HepG2 (cell line): ENCODE measurements around the gene MED13L. TPM values are rescaled to one million over a fixed set of nuclear protein-coding genes. Genes with fewer than 3 reads are reported as not detected.

Experiments
- ATAC-seq: fragments of 200-7000 bp; cut with Tn5 transposase; 3 replicates; pipeline ENCODE4 v1.9.1; 2020; ENCODE audit warnings: mild to moderate bottlenecking, moderate library complexity
- BruUV-seq: library from RNA; stranded (reverse); fragments of 400-500 nt; replicated peaks from 2 replicates; lab custom pipeline; 2021; lab: Mats Ljungman, UMichigan
- CTCF ChIA-PET: fragments of 300-600 bp; formaldehyde crosslinking; extraction: SDS; loops from one replicate; lab custom pipeline; 2021; ENCODE audit warnings: low total read pairs, inconsistent platforms, low intra/inter-chr PET ratio; lab: Yijun Ruan, JAX
- POLR2A ChIA-PET: fragments of 350-600 bp; sonication (Branson Sonifier 250); formaldehyde crosslinking; loops from one replicate; lab custom pipeline; 2020; ENCODE audit warnings: antibody characterized with exemption, inconsistent platforms; lab: Yijun Ruan, JAX
- DNase-seq: peaks from one replicate; pipeline ENCODE4 v3.0.0-alpha.2; 2015; ENCODE audit warnings: low spot score
- FAIRE-seq: peaks from 3 replicates; lab custom pipeline; 2011; peaks lifted over from hg19 to GRCh38; lab: Jason Lieb, UNC
- H2AFZ ChIP-seq: one replicate; pipeline ENCODE4 v1.6.1; 2011; ENCODE audit warnings: low read length, inconsistent platforms
- H3K27ac ChIP-seq: fragments of 300-600 bp; 3 replicates; pipeline ENCODE4 v1.8.0; 2011; ENCODE audit warnings: mixed run types, mild to moderate bottlenecking, mixed read lengths, low read length, inconsistent platforms; ENCODE audit not compliant: insufficient read depth; ENCODE audit errors: extremely low read length
- H3K27me3 ChIP-seq, 2 experiments: fragments of 200-600 bp in 1 of 2; 2 replicates in 1 of 2; 3 replicates in 1 of 2; pipeline versions ENCODE4 v1.6.0 to v1.8.0; 2011; ENCODE audit warnings: low read length in 2 of 2, mild to moderate bottlenecking in 2 of 2, moderate library complexity in 2 of 2, inconsistent platforms in 1 of 2; ENCODE audit not compliant: insufficient read depth in 2 of 2, control insufficient read depth in 1 of 2
- H3K36me3 ChIP-seq, 2 experiments: fragments of 200-600 bp in 1 of 2; replicated peaks in 1 of 2; 2 replicates in 1 of 2; 3 replicates in 1 of 2; pipeline versions ENCODE4 v1.5.1 to v1.8.0; 2011; ENCODE audit warnings: low read length in 2 of 2, inconsistent platforms in 1 of 2; ENCODE audit not compliant: insufficient read depth in 2 of 2, control insufficient read depth in 1 of 2
- H3K4me1 ChIP-seq: 2 replicates; pipeline ENCODE4 v1.5.1; 2012; ENCODE audit warnings: low read length, inconsistent platforms; ENCODE audit not compliant: insufficient read depth
- H3K4me2 ChIP-seq: 2 replicates; pipeline ENCODE4 v1.6.0; 2011; ENCODE audit warnings: low read depth, low read length, inconsistent platforms
- H3K4me3 ChIP-seq, 3 experiments: fragments of 200-600 bp in 1 of 3; sonication (generic), shearing (Covaris generic) in 1 of 3; replicated peaks in 1 of 3; 2 replicates each; pipeline ENCODE4 v1.5.1; 2011 to 2016; ENCODE audit warnings: low read length in 3 of 3, inconsistent platforms in 2 of 3, low read depth in 2 of 3, mild to moderate bottlenecking in 2 of 3, control low read depth in 1 of 3, mixed read lengths in 1 of 3; ENCODE audit not compliant: insufficient read depth in 1 of 3
- H3K79me2 ChIP-seq: one replicate; pipeline ENCODE4 v1.6.1; 2011; ENCODE audit warnings: low read length, inconsistent platforms; ENCODE audit not compliant: insufficient read depth
- H3K9ac ChIP-seq: 2 replicates; pipeline ENCODE4 v1.6.0; 2011; ENCODE audit warnings: mild to moderate bottlenecking, low read depth, low read length, inconsistent platforms; ENCODE audit not compliant: insufficient read depth
- H3K9me3 ChIP-seq: 2 replicates; pipeline ENCODE4 v1.5.1; 2012; ENCODE audit warnings: mild to moderate bottlenecking, low read length
- H4K20me1 ChIP-seq: 2 replicates; pipeline ENCODE4 v1.6.0; 2011; ENCODE audit warnings: inconsistent platforms, mild to moderate bottlenecking, low read length, moderate library complexity; ENCODE audit not compliant: insufficient read depth
- ARID2 ChIP-seq: sonication (generic); formaldehyde crosslinking; IDR thresholded peaks from 2 replicates; pipeline ENCODE4 v1.8.1; 2022; ENCODE audit warnings: mild to moderate bottlenecking, missing genetic modification reagents, borderline replicate concordance
- CCDC6 ChIP-seq: sonication (generic); formaldehyde crosslinking; IDR thresholded peaks from 2 replicates; pipeline ENCODE4 v1.8.1; 2022; ENCODE audit warnings: mild to moderate bottlenecking, missing genetic modification reagents, moderate library complexity
- RBAK ChIP-seq: sonication (generic); formaldehyde crosslinking; IDR thresholded peaks from 2 replicates; pipeline ENCODE4 v1.5.1; 2020; ENCODE audit warnings: mild to moderate bottlenecking, missing genetic modification reagents
- REPIN1 ChIP-seq: sonication (generic); formaldehyde crosslinking; IDR thresholded peaks from 2 replicates; pipeline ENCODE4 v1.8.0; 2022; ENCODE audit warnings: missing genetic modification reagents, low read depth, mild to moderate bottlenecking, borderline replicate concordance
- TCF7L2 ChIP-seq: IDR thresholded peaks from 2 replicates; pipeline ENCODE4 v1.6.1; 2011; ENCODE audit warnings: mild to moderate bottlenecking, low read depth, low read length, moderate library complexity
- TOPORS ChIP-seq: sonication (generic); formaldehyde crosslinking; IDR thresholded peaks from 2 replicates; pipeline ENCODE4 v1.8.0; 2023; ENCODE audit warnings: mild to moderate bottlenecking, missing genetic modification reagents
- ZBTB33 ChIP-seq: sonication (generic); formaldehyde crosslinking; IDR thresholded peaks from 2 replicates; pipeline ENCODE4 v1.4.0; 2020; ENCODE audit warnings: missing genetic modification reagents
- ZNF451 ChIP-seq: sonication (generic); formaldehyde crosslinking; IDR thresholded peaks from 2 replicates; pipeline ENCODE4 v1.5.0; 2020; ENCODE audit warnings: mild to moderate bottlenecking, missing genetic modification reagents
- ZNF460 ChIP-seq: sonication (generic); formaldehyde crosslinking; IDR thresholded peaks from 2 replicates; pipeline ENCODE4 v1.5.1; 2020; ENCODE audit warnings: missing genetic modification reagents, mild to moderate bottlenecking, borderline replicate concordance
- WGBS: methylation state at CpG from one replicate; pipeline ENCODE4 v1.1.6; 2017; ENCODE audit warnings: low lambda C conversion rate; 5-methylcytosine and 5-hydroxymethylcytosine counted together
- in situ Hi-C: cut with HindIII; loops from 2 replicates; pipeline ENCODE4 v1.10.0; 2017; ENCODE audit warnings: low pct_unique_long_range_greater_than_20kb; ENCODE audit not compliant: extremely low pct_ligation_motif_present
- intact Hi-C: fragments of 100-400 bp; cut with micrococcal nuclease; formaldehyde crosslinking; loops from one replicate; pipeline ENCODE4 v1.10.0; 2022; ENCODE audit not compliant: unreplicated experiment
- polyA plus RNA-seq, 8 experiments: library from polyadenylated mRNA; depleted of rRNA in 3 of 8; stranded (reverse) in 7 of 8; unstranded in 1 of 8; fragments of >200 nt; fragmentation: Illumina TruSeq in 4 of 8; extraction: Trizol in 4 of 8; gene quantifications; 2 replicates each; pipeline versions ENCODE4 v1.2.1 to v1.2.3, GENCODE V29; 2011 to 2016; ENCODE audit warnings: low read depth in 4 of 8, missing spikeins in 1 of 8, mixed read lengths in 1 of 8; ENCODE audit not compliant: insufficient read depth in 1 of 8
- total RNA-seq, 5 experiments: library from RNA; depleted of rRNA; stranded (reverse); fragments of >200 nt; fragmentation: Illumina TruSeq; extraction: Trizol; gene quantifications; 2 replicates each; pipeline ENCODE4 v1.2.3, GENCODE V29; 2016; ENCODE audit warnings: low read depth in 1 of 5

The MED13L gene
- total and polyA plus RNA-seq, 2 of the 13 experiments (the other 11 are each of a cell fraction or from before 2014, with no cell fraction given): 24.8 to 38.9 TPM

DNA sequence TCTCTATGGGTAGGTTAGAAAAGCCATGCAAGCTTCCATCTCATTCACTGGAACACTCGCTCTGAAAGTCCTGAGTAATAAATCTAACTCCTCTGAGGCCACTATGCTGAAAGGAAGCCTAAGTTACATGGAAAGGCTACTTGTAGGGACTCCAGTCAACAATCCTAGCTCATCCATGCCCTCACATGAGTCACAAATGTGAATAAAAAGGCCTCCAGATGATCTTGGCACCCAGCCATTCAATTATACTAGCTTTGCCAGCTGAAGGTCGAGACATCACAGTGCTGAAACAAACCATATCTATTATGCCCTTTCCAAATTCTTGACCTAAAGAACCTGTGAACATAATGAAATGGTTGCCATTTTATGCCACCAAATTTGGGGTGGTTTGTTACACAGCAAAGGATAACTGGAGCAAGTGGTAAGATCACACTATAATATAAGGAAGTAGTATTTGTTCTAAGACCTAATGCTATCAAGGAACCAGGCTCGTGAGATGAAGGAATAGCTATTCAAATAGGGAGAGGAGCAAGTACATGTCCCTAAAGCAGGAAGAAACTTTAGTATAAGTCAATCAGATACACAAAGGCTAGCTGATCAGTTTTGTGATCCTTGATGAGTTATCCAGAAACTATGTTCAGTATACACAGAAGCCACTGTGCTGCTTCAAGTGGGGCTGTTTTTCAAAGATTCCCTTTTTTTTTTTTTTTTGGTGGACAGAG is 142.1 kb downstream of the MED13L start:
- H3K4me2 ChIP-seq: no peak overlapping the region
- no peak overlapping the region for H3K27ac ChIP-seq
- DNase-seq: peak; percentile 28
- BruUV-seq: no TSS peak
- H4K20me1 ChIP-seq: peaks cover 5% of the 10 kb centered on the region; the same call in 1 of the 2 replicates
- TF ChIP-seq ZBTB33 (CRISPR knock-in tag): no peak
- TF ChIP-seq ZNF460: 0 out of 2 replicates have a peak, but pooled peaks have one; percentile 7
- peak; percentile 49; the same call in 1 of the 2 replicates for TF ChIP-seq RBAK (CRISPR knock-in tag)
- H2AFZ ChIP-seq: no peak overlapping the region
- in situ Hi-C loops (no loop called here), intact Hi-C loops (no loop called here)
- H3K4me1 ChIP-seq: peaks cover 60% of the 10 kb centered on the region
- ChIA-PET CTCF (no interaction called here), POLR2A (interaction anchor here (0.7 kb wide), 1 partner anchor 75 kb away, joined by 3 read pairs; no protein-coding TSS in a partner anchor)
- peaks cover 38% of the 10 kb centered on the region for H3K79me2 ChIP-seq
- H3K4me3 ChIP-seq: no peak overlapping the region
- no peak for ATAC-seq
- no peak for FAIRE-seq
- H3K27me3 ChIP-seq: no peaks in the 10 kb centered on the region
- H3K9ac ChIP-seq: no peak overlapping the region
- no peaks in the 10 kb centered on the region for H3K36me3 ChIP-seq
- H3K9me3 ChIP-seq: no peaks in the 10 kb centered on the region
- 96% methylated on average over 3 of the region's 3 CpGs for WGBS

- H3K4me1 ChIP-seq: peaks cover 58% of the 10 kb centered on the region
- in situ Hi-C loops: no loop called here
- peak; percentile 71 for ATAC-seq
Measured at GRCh38 chr12:116133636-116134214, 143.8 kb downstream of the MED13L start.

More at GRCh38 chr12:116133636-116134214, 143.8 kb downstream of the MED13L start:
- Histone ChIP-seq H3K27ac (peak overlapping the region; percentile 70), H2AFZ (no peak overlapping the region), H3K4me2 (peak overlapping the region; percentile 79), H3K27me3 (no peaks in the 10 kb centered on the region), H3K36me3 (no peaks in the 10 kb centered on the region), H3K79me2 (peaks cover 46% of the 10 kb centered on the region), H4K20me1 (peaks cover 5% of the 10 kb centered on the region; the same call in 1 of the 2 replicates), H3K4me3 (peak overlapping the region in 2 of 3 experiments; percentile 30 to 49; a peak in 5 of 6 replicates), H3K9ac (peak overlapping the region; percentile 35; the same call in 1 of the 2 replicates), H3K9me3 (no peaks in the 10 kb centered on the region)
- TF ChIP-seq REPIN1 (CRISPR knock-in tag): 0 out of 2 replicates have a peak, but pooled peaks have one; percentile 16
- no peak for TF ChIP-seq TCF7L2
- TF ChIP-seq CCDC6: 0 out of 2 replicates have a peak, but pooled peaks have one; percentile 5
- no peak for TF ChIP-seq ZNF451 (CRISPR knock-in tag)
- 0 out of 2 replicates have a peak, but pooled peaks have one; percentile 60 for TF ChIP-seq ARID2
- TF ChIP-seq TOPORS (CRISPR knock-in tag): 0 out of 2 replicates have a peak, but pooled peaks have one; percentile 36
- FAIRE-seq (no peak), DNase-seq (no peak)
- BruUV-seq: no TSS peak
- 25% methylated on average over 4 of the region's 4 CpGs for WGBS
- POLR2A ChIA-PET: interaction anchor here (1.1 kb wide), 1 partner anchor 10 kb away, joined by 4 read pairs; no protein-coding TSS in a partner anchor
- CTCF ChIA-PET: no interaction called here
- intact Hi-C loops: loop anchor here (5.0 kb wide), 1 partner anchor 46 kb away; no protein-coding TSS in a partner anchor
